PFSK-1 (cell line): ENCODE results near the gene ZFHX3.

Source experiments
- FOXP2 ChIP-seq: optimal IDR thresholded peaks from 2 replicates; pipeline ENCODE3; 2011; ENCODE audit warnings: borderline replicate concordance, control low read depth, inconsistent platforms; ENCODE audit not compliant: insufficient read depth; ENCODE audit errors: extremely low read length, extremely low read depth
- POLR2AphosphoS5 ChIP-seq: IDR thresholded peaks from 2 replicates; pipeline ENCODE4 v1.6.1; 2012; ENCODE audit warnings: low read depth, mild to moderate bottlenecking, control low read depth, low read length, moderate library complexity
- SIN3A ChIP-seq: IDR thresholded peaks from 2 replicates; pipeline ENCODE4 v1.6.1; 2012; ENCODE audit warnings: mild to moderate bottlenecking, low read length, moderate library complexity, borderline replicate concordance; ENCODE audit not compliant: insufficient read depth
- TAF1 ChIP-seq: IDR thresholded peaks from 2 replicates; pipeline ENCODE4 v1.6.1; 2012; ENCODE audit warnings: low read length, control low read depth, borderline replicate concordance; ENCODE audit not compliant: insufficient read depth
- TF ChIP-seq, protein P1 (sequence below), 2 experiments: IDR thresholded peaks; 2 replicates each; pipeline versions ENCODE4 v1.6.1 to v1.8.0; 2011 to 2012; ENCODE audit warnings: low read depth in 2 of 2, low read length in 2 of 2, control low read depth in 1 of 2, inconsistent platforms in 1 of 2, mild to moderate bottlenecking in 1 of 2, moderate library complexity in 1 of 2; ENCODE audit not compliant: insufficient read depth in 1 of 2

ZFHX3 gene

DNA sequence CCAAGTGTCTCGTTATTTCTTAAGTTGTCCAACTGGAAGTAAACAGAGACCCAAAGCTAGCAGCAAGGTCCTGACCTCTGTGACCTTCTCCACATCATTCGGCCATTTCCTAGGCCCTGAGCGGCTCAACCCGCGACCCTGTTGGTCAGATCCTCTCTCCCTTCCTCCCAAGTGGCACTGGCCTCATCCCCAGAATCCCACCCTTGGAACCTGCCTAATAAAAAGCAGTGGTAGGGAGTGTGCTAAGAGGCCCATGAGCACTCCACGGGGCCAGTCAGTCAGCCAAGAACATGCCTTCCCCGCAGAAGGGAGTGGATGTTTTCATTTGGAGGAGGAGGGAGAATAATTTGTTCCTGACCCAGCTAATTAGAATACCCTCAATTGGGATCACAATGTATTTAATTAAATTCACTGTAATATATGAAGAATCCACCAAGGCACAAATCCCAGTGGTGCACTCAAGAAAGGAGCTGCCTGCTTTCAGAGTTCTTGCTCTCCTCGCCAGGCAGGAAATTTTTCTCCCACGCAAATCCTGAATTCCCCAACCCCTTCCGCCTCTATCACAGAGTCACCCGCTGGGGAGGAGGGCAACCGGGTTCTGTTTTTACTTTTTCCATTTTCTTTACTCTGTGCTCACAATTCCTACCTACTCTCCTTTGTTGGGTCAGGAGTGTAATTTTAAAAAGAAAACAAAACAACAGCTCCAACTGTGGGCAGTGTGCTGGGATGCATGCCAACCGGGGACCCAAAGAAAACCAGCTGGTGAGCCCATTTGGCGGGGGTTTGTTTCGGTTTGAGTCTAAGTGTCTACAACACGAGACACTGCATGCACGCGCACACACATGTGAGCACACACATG lies 153.4 kb downstream of the ZFHX3 start:
- TF ChIP-seq SIN3A, result no peak
- no peak for TF ChIP-seq FOXP2
- TF ChIP-seq, protein P1, sequence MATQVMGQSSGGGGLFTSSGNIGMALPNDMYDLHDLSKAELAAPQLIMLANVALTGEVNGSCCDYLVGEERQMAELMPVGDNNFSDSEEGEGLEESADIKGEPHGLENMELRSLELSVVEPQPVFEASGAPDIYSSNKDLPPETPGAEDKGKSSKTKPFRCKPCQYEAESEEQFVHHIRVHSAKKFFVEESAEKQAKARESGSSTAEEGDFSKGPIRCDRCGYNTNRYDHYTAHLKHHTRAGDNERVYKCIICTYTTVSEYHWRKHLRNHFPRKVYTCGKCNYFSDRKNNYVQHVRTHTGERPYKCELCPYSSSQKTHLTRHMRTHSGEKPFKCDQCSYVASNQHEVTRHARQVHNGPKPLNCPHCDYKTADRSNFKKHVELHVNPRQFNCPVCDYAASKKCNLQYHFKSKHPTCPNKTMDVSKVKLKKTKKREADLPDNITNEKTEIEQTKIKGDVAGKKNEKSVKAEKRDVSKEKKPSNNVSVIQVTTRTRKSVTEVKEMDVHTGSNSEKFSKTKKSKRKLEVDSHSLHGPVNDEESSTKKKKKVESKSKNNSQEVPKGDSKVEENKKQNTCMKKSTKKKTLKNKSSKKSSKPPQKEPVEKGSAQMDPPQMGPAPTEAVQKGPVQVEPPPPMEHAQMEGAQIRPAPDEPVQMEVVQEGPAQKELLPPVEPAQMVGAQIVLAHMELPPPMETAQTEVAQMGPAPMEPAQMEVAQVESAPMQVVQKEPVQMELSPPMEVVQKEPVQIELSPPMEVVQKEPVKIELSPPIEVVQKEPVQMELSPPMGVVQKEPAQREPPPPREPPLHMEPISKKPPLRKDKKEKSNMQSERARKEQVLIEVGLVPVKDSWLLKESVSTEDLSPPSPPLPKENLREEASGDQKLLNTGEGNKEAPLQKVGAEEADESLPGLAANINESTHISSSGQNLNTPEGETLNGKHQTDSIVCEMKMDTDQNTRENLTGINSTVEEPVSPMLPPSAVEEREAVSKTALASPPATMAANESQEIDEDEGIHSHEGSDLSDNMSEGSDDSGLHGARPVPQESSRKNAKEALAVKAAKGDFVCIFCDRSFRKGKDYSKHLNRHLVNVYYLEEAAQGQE (IDR thresholded peaks at IDR 0.05; ENCODE audit: insufficient read depth in 1 of 2, low read depth in 2 of 2, low read length in 2 of 2), result no peak
- TF ChIP-seq POLR2AphosphoS5, result no peak
- TF ChIP-seq TAF1, result no peak

DNA sequence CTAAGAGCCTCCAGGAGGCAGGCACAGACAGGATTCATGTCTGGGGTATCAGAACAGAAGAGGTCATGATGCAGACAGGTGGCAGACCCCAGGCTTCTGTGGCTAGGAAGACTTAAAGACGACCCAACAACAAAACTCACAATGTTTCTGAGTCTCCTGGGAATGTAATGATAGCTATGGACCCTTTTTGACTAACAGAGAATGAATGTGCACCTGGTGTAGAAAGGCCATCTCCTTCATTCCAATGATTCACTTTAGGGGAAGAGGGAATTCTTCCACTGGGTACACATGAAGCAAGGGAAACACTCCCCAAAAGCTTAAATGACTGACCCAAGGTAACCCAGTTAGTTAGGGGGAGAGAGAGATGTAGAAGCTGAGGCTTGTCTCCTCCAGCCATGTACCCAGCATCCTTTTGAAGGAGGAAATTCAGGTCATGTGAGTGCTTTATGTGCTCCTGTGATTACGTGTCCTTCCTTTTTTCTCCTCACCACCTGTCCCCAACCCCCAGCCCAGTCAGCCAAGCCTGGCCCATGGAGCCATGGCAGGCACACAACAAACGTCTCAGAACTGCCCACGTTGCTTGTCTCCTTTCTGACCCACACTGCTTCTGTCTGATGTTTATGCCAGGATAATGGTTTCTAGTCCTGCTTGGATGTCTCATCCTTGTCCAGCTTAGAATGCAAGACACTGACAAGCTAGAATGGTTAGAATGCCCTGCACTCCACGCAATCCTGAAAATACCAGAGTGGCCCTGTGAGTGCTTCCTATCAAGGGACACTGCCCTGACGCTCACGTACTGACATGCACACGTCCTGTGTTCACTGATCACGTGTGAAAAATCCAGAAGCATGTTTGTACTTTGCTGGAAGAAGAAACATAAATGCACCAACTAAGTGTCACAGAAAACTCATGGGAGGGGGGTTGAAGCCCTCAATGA lies 156.4 kb downstream of the ZFHX3 start:
- TF ChIP-seq POLR2AphosphoS5 (no peak), TAF1 (no peak), SIN3A (no peak), FOXP2 (no peak)
- TF ChIP-seq, protein P1 (IDR thresholded peaks at IDR 0.05; ENCODE audit: insufficient read depth in 1 of 2, low read depth in 2 of 2, low read length in 2 of 2), result no peak

DNA sequence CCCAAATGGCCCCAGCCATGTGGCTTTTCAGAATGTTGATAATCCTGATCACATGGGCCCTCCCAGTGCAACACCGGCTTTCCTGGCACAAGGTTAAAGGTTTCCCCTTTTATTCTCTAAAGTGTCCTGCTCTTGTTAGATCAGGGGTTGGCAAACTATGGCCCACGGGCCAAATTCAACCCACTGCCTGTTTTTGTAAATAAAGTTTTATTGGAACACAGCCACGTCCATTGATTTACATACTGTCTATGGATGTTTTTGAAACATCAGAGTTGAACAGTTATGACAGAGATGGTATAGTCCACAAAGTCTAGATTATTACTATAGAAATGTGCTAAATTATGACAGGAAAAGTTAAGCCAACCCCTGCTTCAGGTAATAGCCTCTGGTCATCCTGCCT lies 157.3 kb downstream of the ZFHX3 start:
- TF ChIP-seq FOXP2, result no peak
- no peak for TF ChIP-seq POLR2AphosphoS5
- no peak for TF ChIP-seq TAF1
- TF ChIP-seq SIN3A, result no peak
- TF ChIP-seq, protein P1 (IDR thresholded peaks at IDR 0.05; ENCODE audit: insufficient read depth in 1 of 2, low read depth in 2 of 2, low read length in 2 of 2), result no peak

DNA sequence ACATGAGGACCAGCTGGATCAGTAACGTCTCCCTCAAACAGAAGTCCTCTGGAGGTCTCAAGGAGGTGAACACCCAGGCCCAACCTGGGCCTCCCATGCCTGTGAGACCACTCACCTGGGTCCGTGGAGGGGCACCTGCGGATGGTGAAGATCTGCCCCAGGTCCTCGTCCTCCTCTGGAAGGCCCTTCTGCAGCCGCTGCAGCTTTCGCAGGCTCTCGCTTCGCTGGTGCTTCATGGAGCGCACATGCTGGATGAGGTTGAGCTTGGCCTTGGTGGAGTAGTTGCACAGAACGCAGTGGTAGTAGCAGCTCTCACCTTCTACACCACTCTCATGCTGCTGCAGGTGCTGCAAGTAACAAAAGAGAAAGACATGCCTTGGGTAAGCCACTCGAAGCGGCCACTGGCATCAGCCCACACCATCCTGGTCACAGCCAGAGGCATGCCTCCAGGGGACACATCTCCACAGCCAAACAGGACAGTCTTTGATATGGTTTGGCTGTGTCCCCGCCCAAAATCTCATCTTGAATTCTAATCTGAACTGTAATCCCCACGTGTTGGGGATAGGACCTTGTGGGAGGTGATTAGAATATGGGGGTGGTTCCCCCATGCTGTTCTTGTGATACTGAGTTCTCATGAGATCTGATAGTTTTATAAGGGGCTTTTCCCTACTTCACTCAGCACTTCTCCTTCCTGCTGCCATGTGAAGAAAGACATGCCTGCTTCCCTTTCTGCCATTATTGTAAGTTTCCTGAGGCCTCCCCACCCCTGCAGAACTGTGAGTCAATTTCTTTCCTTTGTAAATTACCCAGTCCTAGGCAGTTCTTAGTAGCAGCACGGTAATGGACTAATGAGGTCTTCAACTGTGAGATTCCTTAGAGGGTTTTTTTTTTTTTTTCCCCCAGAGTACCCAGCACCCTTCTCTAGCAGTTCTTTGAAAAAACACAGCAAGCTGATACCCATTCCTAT lies 158.0 kb downstream of the ZFHX3 start:
- TF ChIP-seq SIN3A, result no peak
- no peak for TF ChIP-seq FOXP2
- TF ChIP-seq, protein P1 (IDR thresholded peaks at IDR 0.05; ENCODE audit: insufficient read depth in 1 of 2, low read depth in 2 of 2, low read length in 2 of 2), result no peak
- no peak for TF ChIP-seq TAF1
- TF ChIP-seq POLR2AphosphoS5, result no peak
